ENCODE data around the gene FPR3. TPM values are rescaled to one million over a fixed set of nuclear protein-coding genes. Genes with fewer than 3 reads are reported as not detected.
A peak's percentile ranks its signal among the peaks of the same experiment; 100 is the strongest.

The FPR3 gene
- total and polyA plus RNA-seq, 9 of the 15 experiments (the other 6 are each of a cell fraction or from before 2014, with no cell fraction given) = 0.08 to 0.51 (median 0.22) TPM; not detected in 1

DNA sequence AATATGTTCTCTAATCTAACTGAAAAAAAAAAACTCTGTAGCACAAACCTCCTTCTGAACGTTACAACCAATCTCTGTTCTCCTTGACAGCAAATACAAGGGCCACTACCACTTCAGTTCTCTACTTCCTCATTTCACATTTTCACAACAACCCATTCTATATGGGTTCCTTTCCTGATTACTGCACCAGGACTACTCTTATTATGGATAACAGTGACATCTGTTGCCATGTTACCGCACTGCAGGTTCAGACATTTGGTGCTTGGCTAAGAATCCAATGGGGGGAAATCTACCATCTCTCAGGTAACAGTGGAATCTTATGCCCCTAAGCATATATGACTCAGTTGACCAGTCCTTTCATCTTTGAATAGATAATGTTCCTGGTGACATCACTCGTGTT is 11.6 kb upstream of the FPR3 start (continued):
- TF ChIP-seq REST (IDR thresholded peaks at IDR 0.05; ENCODE audit: borderline replicate concordance) (peak; percentile 69; the same call in 1 of the 2 replicates), REST (CRISPR knock-in tag; IDR thresholded peaks at IDR 0.05; ENCODE audit: low read depth) (no peak), HMBOX1 (IDR thresholded peaks at IDR 0.05) (0 out of 2 replicates have a peak, but pooled peaks have one; percentile 30), LEF1 (IDR thresholded peaks at IDR 0.05) (peak; percentile 32; the same call in 1 of the 2 replicates), ZNF311 (CRISPR knock-in tag; IDR thresholded peaks at IDR 0.05) (no peak), RFX1 (IDR thresholded peaks at IDR 0.05) (peak; percentile 46; the same call in 1 of the 2 replicates), HES1 (IDR thresholded peaks at IDR 0.05; ENCODE audit: low read depth) (no peak), MCM2 (IDR thresholded peaks at IDR 0.05; ENCODE audit: low read depth) (no peak), EHMT2 (IDR thresholded peaks at IDR 0.05) (0 out of 2 replicates have a peak, but pooled peaks have one; percentile 41), ATF7 (IDR thresholded peaks at IDR 0.05) (peak; percentile 35; the same call in 1 of the 2 replicates), SMC3 (conservative IDR thresholded peaks at IDR 0.05; ENCODE audit: insufficient read depth, low read depth, low read length) (peak; percentile 42; the same call in 1 of the 2 replicates), JUND (IDR thresholded peaks at IDR 0.05; ENCODE audit: borderline replicate concordance, low read depth, low read length) (no peak), JUND (tag; IDR thresholded peaks at IDR 0.05; ENCODE audit: borderline replicate concordance, low read depth, low read length) (peak; percentile 52; the same call in 1 of the 3 replicates)
- TF ChIP-seq, protein P1, sequence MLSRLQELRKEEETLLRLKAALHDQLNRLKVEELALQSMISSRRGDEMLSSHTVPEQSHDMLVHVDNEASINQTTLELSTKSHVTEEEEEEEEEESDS (CRISPR knock-in tag; IDR thresholded peaks at IDR 0.05) = no peak
- TF ChIP-seq, protein P2, sequence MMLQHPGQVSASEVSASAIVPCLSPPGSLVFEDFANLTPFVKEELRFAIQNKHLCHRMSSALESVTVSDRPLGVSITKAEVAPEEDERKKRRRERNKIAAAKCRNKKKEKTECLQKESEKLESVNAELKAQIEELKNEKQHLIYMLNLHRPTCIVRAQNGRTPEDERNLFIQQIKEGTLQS (IDR thresholded peaks at IDR 0.05) = peak; percentile 38; the same call in 1 of the 2 replicates
- TF ChIP-seq, protein P2 (CRISPR knock-in tag; conservative IDR thresholded peaks at IDR 0.05) = no peak
